ENCODE data around the gene CLMP.

- TF ChIP-seq CTCF (IDR thresholded peaks at IDR 0.05; ENCODE audit: low read depth, low read length, poor library complexity, severe bottlenecking) = no peak
- no peak for TF ChIP-seq EZH2phosphoT487 (IDR thresholded peaks at IDR 0.05; ENCODE audit: borderline replicate concordance, low read length)
Measured at GRCh38 chr11:123203934-123204333, 8.9 kb upstream of the CLMP start.
